WTC11 (cell line): Measurements from ENCODE around the gene SKIL. TPM values are rescaled to one million over a fixed set of nuclear protein-coding genes. Genes with fewer than 3 reads are reported as not detected.

Experiments
- ATAC-seq: fragments of 200-7000 bp; cut with Tn5 transposase; 2 replicates; pipeline ENCODE4 v1.10.0; 2021; ENCODE audit warnings: mild to moderate bottlenecking, moderate library complexity
- CTCF ChIA-PET: fragments of 300-600 bp; sonication (Branson Sonifier 250); formaldehyde crosslinking; loops from one replicate; lab custom pipeline; 2021; ENCODE audit warnings: antibody characterized with exemption; lab: Charles Lee
- POLR2A ChIA-PET: fragments of 350-600 bp; sonication (Branson Sonifier 250); formaldehyde crosslinking; loops from one replicate; lab custom pipeline; 2021; ENCODE audit warnings: antibody characterized with exemption; lab: Charles Lee
- DNase-seq: peaks from one replicate; pipeline ENCODE4 v3.0.0; 2021; ENCODE audit warnings: low spot score
- H3K27ac Mint-ChIP-seq: 2 replicates; pipeline ENCODE4 v1.8.0; 2021; ENCODE audit warnings: mixed read lengths
- H3K27me3 Mint-ChIP-seq: 2 replicates; pipeline ENCODE4 v1.8.0; 2021; ENCODE audit warnings: low read depth, mild to moderate bottlenecking, moderate library complexity, mixed read lengths
- H3K36me3 Mint-ChIP-seq: 2 replicates; pipeline ENCODE4 v1.8.0; 2021; ENCODE audit warnings: mixed read lengths
- H3K4me1 Mint-ChIP-seq: 2 replicates; pipeline ENCODE4 v1.8.0; 2022; ENCODE audit warnings: mixed read lengths
- H3K4me3 Mint-ChIP-seq: 2 replicates; pipeline ENCODE4 v1.8.0; 2021; ENCODE audit warnings: mild to moderate bottlenecking, moderate library complexity, mixed read lengths
- H3K9me3 Mint-ChIP-seq: 2 replicates; pipeline ENCODE4 v1.8.0; 2021; ENCODE audit warnings: mixed read lengths
- AFF4 ChIP-seq: sonication (generic); formaldehyde crosslinking; IDR thresholded peaks from 2 replicates; pipeline ENCODE4 v1.8.1; 2023; ENCODE audit warnings: mild to moderate bottlenecking, missing genetic modification reagents, borderline replicate concordance
- IRF1 ChIP-seq: sonication (generic); formaldehyde crosslinking; IDR thresholded peaks from 2 replicates; pipeline ENCODE4 v1.8.0; 2023; ENCODE audit warnings: missing genetic modification reagents
- IRF2 ChIP-seq: sonication (generic); formaldehyde crosslinking; IDR thresholded peaks from 2 replicates; pipeline ENCODE4 v1.8.0; 2022; ENCODE audit warnings: low read depth, missing genetic modification reagents, borderline replicate concordance
- JAZF1 ChIP-seq: fragments of 250-450 bp; sonication (Bioruptor Pico); IDR thresholded peaks from 2 replicates; pipeline ENCODE4 v1.9.0; 2021; ENCODE audit warnings: moderate library complexity, mild to moderate bottlenecking, inconsistent platforms
- NFATC4 ChIP-seq: fragments of 250-450 bp; sonication (Bioruptor Pico); IDR thresholded peaks from 2 replicates; pipeline ENCODE4 v1.9.0; 2021; ENCODE audit warnings: mild to moderate bottlenecking
- OVOL2 ChIP-seq: fragments of 250-450 bp; sonication (Bioruptor Pico); IDR thresholded peaks from 2 replicates; pipeline ENCODE4 v1.9.0; 2021; ENCODE audit warnings: mild to moderate bottlenecking, borderline replicate concordance
- PRRX2 ChIP-seq: fragments of 250-450 bp; sonication (Bioruptor Pico); IDR thresholded peaks from 2 replicates; pipeline ENCODE4 v1.8.0; 2021; ENCODE audit warnings: mild to moderate bottlenecking
- SMAD3 ChIP-seq: sonication (generic); formaldehyde crosslinking; IDR thresholded peaks from 2 replicates; pipeline ENCODE4 v1.8.0; 2022; ENCODE audit warnings: missing genetic modification reagents, mild to moderate bottlenecking, borderline replicate concordance
- TEAD1 ChIP-seq: sonication (generic); formaldehyde crosslinking; IDR thresholded peaks from 2 replicates; pipeline ENCODE4 v1.8.0; 2022; ENCODE audit warnings: mild to moderate bottlenecking, missing genetic modification reagents
- ZNF121 ChIP-seq: sonication (generic); formaldehyde crosslinking; IDR thresholded peaks from 2 replicates; pipeline ENCODE4 v1.8.0; 2023; ENCODE audit warnings: missing genetic modification reagents
- ZNF317 ChIP-seq: sonication (generic); formaldehyde crosslinking; IDR thresholded peaks from 2 replicates; pipeline ENCODE4 v1.8.1; 2023; ENCODE audit warnings: low read depth, mild to moderate bottlenecking, moderate library complexity, missing genetic modification reagents, borderline replicate concordance
- total RNA-seq: library from RNA; stranded (reverse); gene quantifications from 3 replicates; pipeline ENCODE4 v1.2.3, GENCODE V29; 2021
- TF ChIP-seq, protein P1 (sequence below): sonication (generic); formaldehyde crosslinking; conservative IDR thresholded peaks from 2 replicates; pipeline ENCODE4 v1.8.1; 2022; ENCODE audit warnings: mild to moderate bottlenecking, missing genetic modification reagents
- TF ChIP-seq, protein P2 (sequence below): sonication (generic); formaldehyde crosslinking; IDR thresholded peaks from 2 replicates; pipeline ENCODE4 v1.8.1; 2023; ENCODE audit warnings: mild to moderate bottlenecking, moderate library complexity, missing genetic modification reagents
- TF ChIP-seq, protein P3 (sequence below): sonication (generic); formaldehyde crosslinking; IDR thresholded peaks from 2 replicates; pipeline ENCODE4 v1.8.0; 2023; ENCODE audit warnings: missing genetic modification reagents, mild to moderate bottlenecking, borderline replicate concordance

The SKIL gene
- total RNA-seq, 1 experiment from 2014 or later = 181 TPM

- TF ChIP-seq AFF4 (no peak), OVOL2 (CRISPR knock-in tag) (no peak)
- TF ChIP-seq, all 79 proteins: peak for 0
Observed at GRCh38 chr3:170359178-170359704, 1.7 kb downstream of the SKIL start (continued).

DNA sequence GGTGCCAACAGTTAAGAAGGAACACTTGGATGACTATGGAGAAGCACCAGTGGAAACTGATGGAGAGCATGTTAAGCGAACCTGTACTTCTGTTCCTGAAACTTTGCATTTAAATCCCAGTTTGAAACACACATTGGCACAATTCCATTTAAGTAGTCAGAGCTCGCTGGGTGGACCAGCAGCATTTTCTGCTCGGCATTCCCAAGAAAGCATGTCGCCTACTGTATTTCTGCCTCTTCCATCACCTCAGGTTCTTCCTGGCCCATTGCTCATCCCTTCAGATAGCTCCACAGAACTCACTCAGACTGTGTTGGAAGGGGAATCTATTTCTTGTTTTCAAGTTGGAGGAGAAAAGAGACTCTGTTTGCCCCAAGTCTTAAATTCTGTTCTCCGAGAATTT lies 3.0 kb downstream of the SKIL start:
- TF ChIP-seq, protein P1, sequence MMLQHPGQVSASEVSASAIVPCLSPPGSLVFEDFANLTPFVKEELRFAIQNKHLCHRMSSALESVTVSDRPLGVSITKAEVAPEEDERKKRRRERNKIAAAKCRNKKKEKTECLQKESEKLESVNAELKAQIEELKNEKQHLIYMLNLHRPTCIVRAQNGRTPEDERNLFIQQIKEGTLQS (CRISPR knock-in tag) = no peak
- no peak for TF ChIP-seq ZNF317 (CRISPR knock-in tag)
- TF ChIP-seq TEAD1 (CRISPR knock-in tag) = no peak
- TF ChIP-seq PRRX2 (CRISPR knock-in tag) = no peak
- TF ChIP-seq IRF2 (CRISPR knock-in tag) = no peak
- TF ChIP-seq IRF1 (CRISPR knock-in tag) = no peak
- TF ChIP-seq NFATC4 (CRISPR knock-in tag) = no peak
- no peak for TF ChIP-seq SMAD3 (CRISPR knock-in tag)
- TF ChIP-seq, protein P2, sequence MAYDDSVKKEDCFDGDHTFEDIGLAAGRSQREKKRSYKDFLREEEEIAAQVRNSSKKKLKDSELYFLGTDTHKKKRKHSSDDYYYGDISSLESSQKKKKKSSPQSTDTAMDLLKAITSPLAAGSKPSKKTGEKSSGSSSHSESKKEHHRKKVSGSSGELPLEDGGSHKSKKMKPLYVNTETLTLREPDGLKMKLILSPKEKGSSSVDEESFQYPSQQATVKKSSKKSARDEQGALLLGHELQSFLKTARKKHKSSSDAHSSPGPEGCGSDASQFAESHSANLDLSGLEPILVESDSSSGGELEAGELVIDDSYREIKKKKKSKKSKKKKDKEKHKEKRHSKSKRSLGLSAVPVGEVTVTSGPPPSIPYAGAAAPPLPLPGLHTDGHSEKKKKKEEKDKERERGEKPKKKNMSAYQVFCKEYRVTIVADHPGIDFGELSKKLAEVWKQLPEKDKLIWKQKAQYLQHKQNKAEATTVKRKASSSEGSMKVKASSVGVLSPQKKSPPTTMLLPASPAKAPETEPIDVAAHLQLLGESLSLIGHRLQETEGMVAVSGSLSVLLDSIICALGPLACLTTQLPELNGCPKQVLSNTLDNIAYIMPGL (CRISPR knock-in tag) = no peak
- no peak for TF ChIP-seq JAZF1 (CRISPR knock-in tag)
- TF ChIP-seq ZNF121 = no peak
- TF ChIP-seq, protein P3, sequence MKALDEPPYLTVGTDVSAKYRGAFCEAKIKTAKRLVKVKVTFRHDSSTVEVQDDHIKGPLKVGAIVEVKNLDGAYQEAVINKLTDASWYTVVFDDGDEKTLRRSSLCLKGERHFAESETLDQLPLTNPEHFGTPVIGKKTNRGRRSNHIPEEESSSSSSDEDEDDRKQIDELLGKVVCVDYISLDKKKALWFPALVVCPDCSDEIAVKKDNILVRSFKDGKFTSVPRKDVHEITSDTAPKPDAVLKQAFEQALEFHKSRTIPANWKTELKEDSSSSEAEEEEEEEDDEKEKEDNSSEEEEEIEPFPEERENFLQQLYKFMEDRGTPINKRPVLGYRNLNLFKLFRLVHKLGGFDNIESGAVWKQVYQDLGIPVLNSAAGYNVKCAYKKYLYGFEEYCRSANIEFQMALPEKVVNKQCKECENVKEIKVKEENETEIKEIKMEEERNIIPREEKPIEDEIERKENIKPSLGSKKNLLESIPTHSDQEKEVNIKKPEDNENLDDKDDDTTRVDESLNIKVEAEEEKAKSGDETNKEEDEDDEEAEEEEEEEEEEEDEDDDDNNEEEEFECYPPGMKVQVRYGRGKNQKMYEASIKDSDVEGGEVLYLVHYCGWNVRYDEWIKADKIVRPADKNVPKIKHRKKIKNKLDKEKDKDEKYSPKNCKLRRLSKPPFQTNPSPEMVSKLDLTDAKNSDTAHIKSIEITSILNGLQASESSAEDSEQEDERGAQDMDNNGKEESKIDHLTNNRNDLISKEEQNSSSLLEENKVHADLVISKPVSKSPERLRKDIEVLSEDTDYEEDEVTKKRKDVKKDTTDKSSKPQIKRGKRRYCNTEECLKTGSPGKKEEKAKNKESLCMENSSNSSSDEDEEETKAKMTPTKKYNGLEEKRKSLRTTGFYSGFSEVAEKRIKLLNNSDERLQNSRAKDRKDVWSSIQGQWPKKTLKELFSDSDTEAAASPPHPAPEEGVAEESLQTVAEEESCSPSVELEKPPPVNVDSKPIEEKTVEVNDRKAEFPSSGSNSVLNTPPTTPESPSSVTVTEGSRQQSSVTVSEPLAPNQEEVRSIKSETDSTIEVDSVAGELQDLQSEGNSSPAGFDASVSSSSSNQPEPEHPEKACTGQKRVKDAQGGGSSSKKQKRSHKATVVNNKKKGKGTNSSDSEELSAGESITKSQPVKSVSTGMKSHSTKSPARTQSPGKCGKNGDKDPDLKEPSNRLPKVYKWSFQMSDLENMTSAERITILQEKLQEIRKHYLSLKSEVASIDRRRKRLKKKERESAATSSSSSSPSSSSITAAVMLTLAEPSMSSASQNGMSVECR (CRISPR knock-in tag) = no peak
- H3K27me3 Mint-ChIP-seq = no peaks in the 10 kb centered on the region
- ChIA-PET POLR2A (no interaction called here), CTCF (interaction anchor here (1.3 kb wide), 1 partner anchor 51 kb away, joined by 3 read pairs; no protein-coding TSS in a partner anchor)
- H3K36me3 Mint-ChIP-seq = peaks cover 64% of the 10 kb centered on the region
- no peak for ATAC-seq
- peaks cover 56% of the 10 kb centered on the region for H3K4me1 Mint-ChIP-seq
- peak overlapping the region; percentile 94 for H3K4me3 Mint-ChIP-seq
- peak overlapping the region; percentile 88 for H3K27ac Mint-ChIP-seq
- H3K9me3 Mint-ChIP-seq = no peaks in the 10 kb centered on the region
- DNase-seq = no peak
